Lung (tissue), 12 donors: Measurements from ENCODE around the gene GHR. TPM values are rescaled to one million over a fixed set of nuclear protein-coding genes. Genes with fewer than 3 reads are reported as not detected.

ENCODE experiments used
- ATAC-seq: fragments of 200-7000 bp; cut with Tn5 transposase; one replicate; pipeline ENCODE4 v1.9.1; 2020; ENCODE audit warnings: moderate number of reproducible peaks; ENCODE audit not compliant: insufficient read depth, low FRiP score
- DNase-seq, 3 donors: peaks; one replicate each; pipeline ENCODE4 v3.0.0-alpha.2; 2013 to 2017
- H3K27ac ChIP-seq, 2 donors: one replicate each; pipeline ENCODE4 v1.5.1; 2013; ENCODE audit warnings: mild to moderate bottlenecking in 2 of 2, moderate library complexity in 2 of 2, control low read depth in 1 of 2, inconsistent platforms in 1 of 2, low read depth in 1 of 2, low read length in 1 of 2
- H3K27me3 ChIP-seq, 3 donors: one replicate each; pipeline ENCODE4 v1.5.1; 2013; ENCODE audit warnings: low read length in 2 of 3; ENCODE audit not compliant: control insufficient read depth in 3 of 3, insufficient read depth in 3 of 3
- H3K36me3 ChIP-seq, 4 donors: one replicate each; pipeline ENCODE4 v1.5.1; 2013; ENCODE audit warnings: low read length in 4 of 4, mild to moderate bottlenecking in 1 of 4, moderate library complexity in 1 of 4; ENCODE audit not compliant: control insufficient read depth in 4 of 4, insufficient read depth in 4 of 4
- H3K4me1 ChIP-seq, 5 donors: one replicate each; pipeline ENCODE4 v1.5.1; 2013; ENCODE audit warnings: low read length in 5 of 5, mild to moderate bottlenecking in 2 of 5, moderate library complexity in 1 of 5; ENCODE audit not compliant: control insufficient read depth in 5 of 5, insufficient read depth in 5 of 5
- H3K4me3 ChIP-seq: one replicate; pipeline ENCODE4 v1.5.1; 2013; ENCODE audit warnings: mild to moderate bottlenecking, control low read depth, moderate library complexity
- H3K9ac ChIP-seq, 2 donors: one replicate each; pipeline ENCODE4 v1.5.1; 2013; ENCODE audit warnings: low read length in 2 of 2, control low read depth in 1 of 2; ENCODE audit not compliant: insufficient read depth in 1 of 2
- H3K9me3 ChIP-seq, 4 donors: one replicate each; pipeline ENCODE4 v1.5.1; 2013; ENCODE audit warnings: low read length in 3 of 4, mild to moderate bottlenecking in 1 of 4, moderate library complexity in 1 of 4; ENCODE audit not compliant: control insufficient read depth in 4 of 4, insufficient read depth in 3 of 4
- WGBS, 2 donors: extraction: QIAGEN DNeasy Blood & Tissue Kit; methylation state at CpG; one replicate each; pipeline ENCODE4 v1.1.7; 2013; 5-methylcytosine and 5-hydroxymethylcytosine counted together
- polyA plus RNA-seq, 2 donors: library from polyadenylated mRNA; stranded (reverse); fragments of 200-250 nt; gene quantifications; one replicate each; pipeline ENCODE4 v1.2.1, GENCODE V29; 2013
- total RNA-seq, 2 donors: library from RNA; depleted of rRNA in 1 of 2; stranded (reverse); fragments of >200 nt in 1 of 2; gene quantifications; one replicate each; pipeline ENCODE4 v1.2.1, GENCODE V29; 2014 to 2021
- TF ChIP-seq, protein P1 (sequence below): IDR thresholded peaks from 2 replicates; pipeline ENCODE4 v1.5.1; 2012; ENCODE audit warnings: mild to moderate bottlenecking; ENCODE audit errors: control extremely low read depth, extremely low read depth
- donor health status: control.
- donor health status: control.
- donor health status: Bipolar disorder and iron deficiency.
- donor health status: healthy.
- donor health status: DM: yes; HTN: yes; CAD: no.

The GHR gene
- total and polyA plus RNA-seq, 4 donors: 0.98 to 23.8 (median 3.2) TPM

DNA sequence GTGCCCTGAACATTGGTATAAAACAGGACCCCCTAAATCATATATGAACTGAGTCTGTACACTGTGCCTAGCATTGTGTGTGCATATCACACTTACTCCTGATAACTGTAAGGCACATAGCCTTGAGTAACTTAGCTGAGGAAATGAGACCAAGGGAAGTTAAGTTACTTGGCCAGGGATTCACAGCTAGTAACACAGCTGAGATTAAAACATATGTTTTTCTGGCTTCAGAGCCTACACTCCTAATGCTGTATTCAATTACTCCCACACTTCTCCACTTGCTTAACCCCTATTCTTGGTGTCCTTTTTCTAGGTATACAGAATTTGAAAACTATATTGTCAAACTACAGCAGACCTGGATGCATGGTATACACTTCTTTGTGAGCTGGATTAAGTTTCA is 12.8 kb downstream of the GHR start:
- ATAC-seq (no peak), DNase-seq (peak in 1 of 3 donors; percentile 44)
- H3K9me3 ChIP-seq: no peaks in the 10 kb centered on the region
- H3K9ac ChIP-seq: no peak overlapping the region
- no peak overlapping the region for H3K27ac ChIP-seq
- no peaks in the 10 kb centered on the region for H3K36me3 ChIP-seq
- H3K4me1 ChIP-seq: peaks cover 0 to 23% (median 7%) of the 10 kb centered on the region in 5 donors
- TF ChIP-seq, protein P1, sequence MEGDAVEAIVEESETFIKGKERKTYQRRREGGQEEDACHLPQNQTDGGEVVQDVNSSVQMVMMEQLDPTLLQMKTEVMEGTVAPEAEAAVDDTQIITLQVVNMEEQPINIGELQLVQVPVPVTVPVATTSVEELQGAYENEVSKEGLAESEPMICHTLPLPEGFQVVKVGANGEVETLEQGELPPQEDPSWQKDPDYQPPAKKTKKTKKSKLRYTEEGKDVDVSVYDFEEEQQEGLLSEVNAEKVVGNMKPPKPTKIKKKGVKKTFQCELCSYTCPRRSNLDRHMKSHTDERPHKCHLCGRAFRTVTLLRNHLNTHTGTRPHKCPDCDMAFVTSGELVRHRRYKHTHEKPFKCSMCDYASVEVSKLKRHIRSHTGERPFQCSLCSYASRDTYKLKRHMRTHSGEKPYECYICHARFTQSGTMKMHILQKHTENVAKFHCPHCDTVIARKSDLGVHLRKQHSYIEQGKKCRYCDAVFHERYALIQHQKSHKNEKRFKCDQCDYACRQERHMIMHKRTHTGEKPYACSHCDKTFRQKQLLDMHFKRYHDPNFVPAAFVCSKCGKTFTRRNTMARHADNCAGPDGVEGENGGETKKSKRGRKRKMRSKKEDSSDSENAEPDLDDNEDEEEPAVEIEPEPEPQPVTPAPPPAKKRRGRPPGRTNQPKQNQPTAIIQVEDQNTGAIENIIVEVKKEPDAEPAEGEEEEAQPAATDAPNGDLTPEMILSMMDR: no peak
- no peaks in the 10 kb centered on the region for H3K27me3 ChIP-seq
- H3K4me3 ChIP-seq: no peak overlapping the region

GRCh38 chr5:42454216-42454995 is 31.2 kb downstream of the GHR start:
- no peaks in the 10 kb centered on the region for H3K36me3 ChIP-seq
- 78 to 81% methylated on average over 5 of the region's 5 CpGs for WGBS, 2 donors
- ATAC-seq (no peak), DNase-seq (no peak)
- H3K9me3 ChIP-seq: no peaks in the 10 kb centered on the region
- H3K9ac ChIP-seq: no peak overlapping the region
- H3K27me3 ChIP-seq: no peaks in the 10 kb centered on the region
- H3K27ac ChIP-seq: no peak overlapping the region
- H3K4me1 ChIP-seq: peaks cover 0 to 13% (median 0%) of the 10 kb centered on the region in 5 donors
- no peak overlapping the region for H3K4me3 ChIP-seq
- TF ChIP-seq, protein P1: no peak

GRCh38 chr5:42461033-42461432 is 37.8 kb downstream of the GHR start:
- no peak overlapping the region for H3K4me3 ChIP-seq
- no peaks in the 10 kb centered on the region for H3K36me3 ChIP-seq
- no peak overlapping the region for H3K9ac ChIP-seq
- H3K4me1 ChIP-seq: peaks cover 0 to 17% (median 9%) of the 10 kb centered on the region in 5 donors
- DNase-seq: no peak
- TF ChIP-seq, protein P1: no peak
- H3K9me3 ChIP-seq: no peaks in the 10 kb centered on the region
- peaks cover 0 to 2% (median 0%) of the 10 kb centered on the region in 3 donors for H3K27me3 ChIP-seq
- 63 to 85% methylated on average over 1 of the region's 1 CpG for WGBS, 2 donors
- ATAC-seq: no peak
- H3K27ac ChIP-seq: no peak overlapping the region
